Measurements from ENCODE around the gene SMLR1. TPM values are rescaled to one million over a fixed set of nuclear protein-coding genes. Genes with fewer than 3 reads are reported as not detected.
"Not testable (repeated sequence)": the region's sequence is repeated elsewhere in the genome, so short reads cannot be mapped to it uniquely, and the experiment has no call there.

SMLR1 gene
- total RNA-seq, result not detected
- long read RNA-seq, result 0 reads

GRCh38 chr6:130827247-130828149, at the start of gene SMLR1:
SMLR1 (plus strand) TSS chr6:130827406; CDS start chr6:130827414, 8 bp downstream.
- intact Hi-C loops (cut with DNase I), result no loop called here
- no peak for DNase-seq (ENCODE audit: low spot score)

- intact Hi-C loops (cut with DNase I), result no loop called here
- DNase-seq (ENCODE audit: low spot score), result no peak
These were observed 48.1 kb upstream of the SMLR1 start for GRCh38 chr6:130778946-130779657.

GRCh38 chr6:130779658-130780033, 47.6 kb upstream of the SMLR1 start:
- no peak for DNase-seq (ENCODE audit: low spot score)
- intact Hi-C loops (cut with DNase I), result no loop called here

GRCh38 chr6:130780122-130780521, 47.1 kb upstream of the SMLR1 start:
- intact Hi-C loops (cut with DNase I), result no loop called here
- no peak for DNase-seq (ENCODE audit: low spot score)

GRCh38 chr6:130781557-130781956, 45.6 kb upstream of the SMLR1 start:
- no peak for DNase-seq (ENCODE audit: low spot score)
- intact Hi-C loops (cut with DNase I), result no loop called here

GRCh38 chr6:130783416-130784107, 43.6 kb upstream of the SMLR1 start:
- intact Hi-C loops (cut with DNase I), result no loop called here
- no peak for DNase-seq (ENCODE audit: low spot score)

- DNase-seq (ENCODE audit: low spot score), result no peak
- intact Hi-C loops (cut with DNase I), result no loop called here
These were observed 39.3 kb upstream of the SMLR1 start for GRCh38 chr6:130787726-130788500.

GRCh38 chr6:130788954-130789353, 38.3 kb upstream of the SMLR1 start:
- intact Hi-C loops (cut with DNase I), result no loop called here
- no peak for DNase-seq (ENCODE audit: low spot score)

GRCh38 chr6:130794010-130794697, 33.1 kb upstream of the SMLR1 start:
- intact Hi-C loops (cut with DNase I), result no loop called here
- no peak for DNase-seq (ENCODE audit: low spot score)

DNA sequence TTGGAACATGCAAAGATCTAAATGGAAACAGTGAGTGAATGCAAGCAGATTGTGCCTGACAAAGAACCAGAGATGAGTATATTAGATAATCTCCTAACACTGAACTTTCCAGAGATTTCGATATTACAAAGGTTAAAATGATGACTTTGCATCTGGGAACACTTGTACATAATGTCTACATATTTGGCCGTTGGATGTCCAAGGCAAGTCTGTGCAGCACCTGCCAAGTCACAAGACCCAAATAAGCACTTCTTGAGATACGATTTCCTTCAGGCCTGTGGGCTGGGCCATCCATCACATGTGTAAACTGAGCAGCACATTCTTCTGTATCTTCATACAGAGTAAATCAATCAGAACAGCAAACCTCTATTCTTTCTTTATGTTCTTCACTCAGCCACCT, 32.5 kb upstream of the SMLR1 start:
- intact Hi-C loops (cut with DNase I), result no loop called here
- no peak for DNase-seq (ENCODE audit: low spot score)

DNA sequence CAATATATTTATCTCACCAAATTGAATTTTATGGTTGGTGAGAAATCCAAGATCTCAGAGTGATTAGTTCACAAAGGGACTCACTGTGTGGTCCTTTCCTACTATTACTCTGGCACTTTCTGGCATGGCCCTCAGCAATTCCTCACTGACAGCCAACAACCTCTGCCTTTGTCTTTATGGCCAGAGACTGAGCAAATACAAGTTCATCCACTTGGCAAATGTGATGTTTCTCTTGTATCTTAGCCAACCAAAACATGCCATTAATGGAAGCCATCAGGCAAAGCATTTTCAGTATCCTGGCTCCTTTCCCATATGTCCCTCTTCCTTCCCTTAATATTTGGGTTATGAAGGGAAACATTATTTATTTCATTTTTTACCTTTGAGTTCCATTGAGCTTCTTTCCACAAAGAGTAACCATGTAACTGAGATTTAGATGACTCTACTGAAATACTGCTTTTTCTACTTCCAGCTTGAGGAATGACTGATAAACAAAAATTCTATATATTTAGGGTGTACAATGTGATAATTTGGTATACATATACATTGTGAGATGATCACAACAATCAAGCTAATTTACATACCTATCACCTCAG, 30.8 kb upstream of the SMLR1 start:
- intact Hi-C loops (cut with DNase I), result no loop called here
- no peak for DNase-seq (ENCODE audit: low spot score)

DNA sequence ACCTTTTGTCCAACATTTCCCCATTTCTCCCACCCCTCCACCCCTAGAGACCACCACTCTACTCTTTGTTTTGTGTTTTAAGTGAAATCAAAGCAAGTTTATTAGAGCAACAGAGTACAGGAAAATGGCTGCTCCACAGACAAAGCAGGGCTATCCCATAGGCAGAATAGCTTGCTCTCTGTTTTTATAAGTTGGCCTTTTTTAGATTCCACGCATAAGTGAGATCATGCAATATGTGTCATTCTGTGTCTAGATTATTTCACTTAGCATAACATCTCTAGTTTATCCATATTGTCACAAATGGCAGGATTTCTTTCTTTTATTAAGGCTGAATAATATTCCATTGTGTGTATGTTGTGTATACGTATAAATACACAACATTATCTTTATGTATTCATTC, 30.1 kb upstream of the SMLR1 start:
- intact Hi-C loops (cut with DNase I), result no loop called here
- no peak for DNase-seq (ENCODE audit: low spot score)

DNA sequence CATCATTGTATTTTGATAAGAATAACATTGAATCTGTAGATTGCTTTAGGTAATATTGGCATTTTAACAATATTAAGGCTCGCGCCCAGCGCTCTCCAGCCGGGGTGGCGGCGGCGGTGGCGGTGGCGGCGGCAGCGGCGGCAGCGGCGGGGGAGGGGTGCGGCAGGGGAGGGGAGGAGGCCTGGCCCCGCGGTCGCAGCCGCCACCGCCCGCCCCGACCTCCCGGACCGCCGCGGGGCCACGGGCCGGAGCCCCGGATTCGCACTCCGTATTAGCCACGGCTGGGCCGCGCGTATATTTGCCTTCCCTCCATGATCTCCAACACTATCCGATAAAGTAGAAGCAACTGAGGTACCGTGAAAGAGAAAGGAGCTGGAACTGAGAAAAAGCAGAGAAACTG, 25.8 kb upstream of the SMLR1 start:
- intact Hi-C loops (cut with DNase I), result not testable (repeated sequence)

DNA sequence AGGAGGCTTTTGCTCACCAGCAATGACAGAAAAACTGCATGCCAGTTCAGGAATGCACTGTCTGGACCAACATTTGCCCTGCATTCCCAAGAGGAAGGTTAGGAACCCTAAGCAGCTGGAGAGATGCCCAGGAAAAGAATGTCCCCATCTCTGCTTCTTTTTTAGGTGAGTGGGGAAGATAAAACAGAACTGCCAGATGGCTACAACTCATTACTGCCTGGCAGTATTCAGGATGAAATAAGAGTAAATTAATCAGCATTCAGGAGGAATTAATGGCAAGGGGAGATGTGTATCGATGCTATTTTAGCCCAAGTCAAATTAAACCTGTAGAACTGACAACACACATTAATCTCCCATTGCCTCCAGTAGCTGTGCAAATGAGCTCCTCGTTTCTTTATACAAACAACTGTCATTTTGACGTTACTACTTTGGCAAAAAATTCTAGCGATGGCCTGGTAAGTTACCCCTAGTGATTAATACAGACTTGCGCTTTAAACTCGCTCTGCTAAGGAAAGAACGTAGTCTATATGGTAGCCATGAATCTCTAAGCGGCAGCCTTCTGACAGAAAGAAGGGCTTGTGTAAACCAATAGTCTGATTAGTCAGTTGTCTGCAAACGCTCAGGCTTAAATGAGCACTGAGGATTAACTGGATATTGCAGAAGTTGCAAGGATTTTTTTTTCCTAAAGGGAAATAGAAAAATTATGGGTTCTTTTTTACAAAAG, 16.7 kb upstream of the SMLR1 start:
- intact Hi-C loops (cut with DNase I), result no loop called here
- DNase-seq (ENCODE audit: low spot score), result no peak

More for the DNA sequence above, 25.8 kb upstream of the SMLR1 start:
- not testable (repeated sequence) for DNase-seq (ENCODE audit: low spot score)

DNA sequence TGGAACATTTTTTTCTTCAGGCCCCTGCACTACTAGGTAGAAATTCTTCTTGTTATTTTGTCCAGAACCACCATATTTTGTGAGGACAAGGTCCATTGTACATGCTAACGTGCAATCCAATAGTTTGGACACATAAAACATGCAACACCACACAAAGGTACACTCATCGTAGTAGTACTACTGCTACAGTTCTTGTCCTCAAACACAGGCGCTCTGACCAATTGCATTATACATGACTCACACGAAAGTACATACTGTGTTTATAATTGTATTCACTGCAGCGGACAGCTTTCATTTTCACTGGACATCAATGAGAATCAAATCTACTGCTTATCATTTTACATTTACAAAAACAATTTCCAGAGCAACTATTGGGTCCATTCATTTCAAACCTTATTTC, 15.3 kb upstream of the SMLR1 start:
- intact Hi-C loops (cut with DNase I), result no loop called here
- no peak for DNase-seq (ENCODE audit: low spot score)

GRCh38 chr6:130814506-130814905, 12.7 kb upstream of the SMLR1 start:
- intact Hi-C loops (cut with DNase I), result no loop called here

DNA sequence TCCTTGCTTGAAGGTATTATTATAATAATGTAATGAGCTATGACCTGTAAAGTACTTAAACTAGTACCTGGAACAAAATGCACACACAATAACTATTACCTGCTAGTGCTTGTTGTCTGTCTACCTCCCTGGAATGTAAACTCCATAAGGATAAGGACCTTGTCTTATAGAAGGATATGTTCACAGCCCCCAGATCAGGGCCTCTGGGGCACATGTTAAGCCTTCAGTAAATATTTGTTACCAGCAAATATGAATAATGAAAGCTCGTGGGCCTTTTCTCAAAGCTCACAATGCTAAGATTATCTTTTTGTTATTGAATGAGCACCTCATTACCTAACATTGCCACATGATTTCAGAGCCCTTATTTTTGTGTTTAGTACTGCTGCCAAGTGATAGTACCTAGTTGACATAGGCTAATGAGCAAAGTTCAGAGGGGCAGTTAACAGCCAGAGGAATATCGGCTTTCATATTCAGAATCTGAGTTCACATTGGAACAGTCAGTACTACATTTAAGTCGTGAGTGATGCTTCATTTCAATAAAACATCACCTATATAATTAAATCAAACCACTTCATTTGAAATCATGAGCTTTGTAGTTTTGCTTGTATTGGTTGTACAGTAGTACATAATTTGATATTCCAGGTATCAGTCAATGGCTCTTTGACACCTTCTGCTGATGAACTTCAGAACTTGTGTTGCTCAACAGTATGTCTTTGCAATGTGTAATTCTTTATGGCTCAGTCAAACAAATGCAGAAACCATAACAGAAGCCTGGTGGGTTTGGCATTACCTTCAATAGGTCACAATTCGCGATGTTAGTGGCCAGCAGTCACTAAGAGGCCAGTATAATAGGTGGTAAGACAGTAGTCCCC, 11.8 kb upstream of the SMLR1 start:
- intact Hi-C loops (cut with DNase I), result no loop called here
- DNase-seq (ENCODE audit: low spot score), result no peak

More at GRCh38 chr6:130814506-130814905, 12.7 kb upstream of the SMLR1 start:
- no peak for DNase-seq (ENCODE audit: low spot score)

All from cardiac septum (tissue), 1 donor.